ENCODE data around the gene YWHAB.

DNA sequence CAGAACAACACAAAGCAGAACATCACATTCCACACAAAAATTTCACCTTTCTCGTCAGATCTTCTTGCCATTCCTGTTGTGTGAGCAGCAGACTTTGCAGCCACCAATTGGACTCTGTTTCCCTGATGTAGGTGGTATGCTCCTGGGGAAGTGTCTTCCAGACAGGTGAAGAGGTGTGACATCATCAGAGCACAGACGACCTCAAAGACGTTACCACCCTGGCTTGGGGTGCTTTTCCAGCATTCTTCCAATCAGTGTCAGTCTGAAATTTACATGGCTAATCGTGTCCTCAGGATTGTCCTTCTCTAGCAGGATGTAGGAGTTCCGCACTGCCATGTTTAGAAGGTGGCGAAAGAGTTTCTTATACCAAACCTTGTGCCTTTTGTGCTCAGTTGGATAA is 43.5 kb upstream of the YWHAB start:
- no peak for TF ChIP-seq FOXM1 (IDR thresholded peaks at IDR 0.05; ENCODE audit: low read depth)
- no peak for TF ChIP-seq CHD2 (IDR thresholded peaks at IDR 0.05; ENCODE audit: low read length, partially characterized antibody)
- no peak for TF ChIP-seq RAD21 (IDR thresholded peaks at IDR 0.05; ENCODE audit: low read length)
- TF ChIP-seq, protein P1, sequence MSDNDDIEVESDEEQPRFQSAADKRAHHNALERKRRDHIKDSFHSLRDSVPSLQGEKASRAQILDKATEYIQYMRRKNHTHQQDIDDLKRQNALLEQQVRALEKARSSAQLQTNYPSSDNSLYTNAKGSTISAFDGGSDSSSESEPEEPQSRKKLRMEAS (IDR thresholded peaks at IDR 0.05; ENCODE audit: low read depth): no peak
- TF ChIP-seq EP300 (IDR thresholded peaks at IDR 0.05; ENCODE audit: borderline replicate concordance in 1 of 2, low read depth in 1 of 2, low read length in 1 of 2): no peak
- TF ChIP-seq, protein P2, sequence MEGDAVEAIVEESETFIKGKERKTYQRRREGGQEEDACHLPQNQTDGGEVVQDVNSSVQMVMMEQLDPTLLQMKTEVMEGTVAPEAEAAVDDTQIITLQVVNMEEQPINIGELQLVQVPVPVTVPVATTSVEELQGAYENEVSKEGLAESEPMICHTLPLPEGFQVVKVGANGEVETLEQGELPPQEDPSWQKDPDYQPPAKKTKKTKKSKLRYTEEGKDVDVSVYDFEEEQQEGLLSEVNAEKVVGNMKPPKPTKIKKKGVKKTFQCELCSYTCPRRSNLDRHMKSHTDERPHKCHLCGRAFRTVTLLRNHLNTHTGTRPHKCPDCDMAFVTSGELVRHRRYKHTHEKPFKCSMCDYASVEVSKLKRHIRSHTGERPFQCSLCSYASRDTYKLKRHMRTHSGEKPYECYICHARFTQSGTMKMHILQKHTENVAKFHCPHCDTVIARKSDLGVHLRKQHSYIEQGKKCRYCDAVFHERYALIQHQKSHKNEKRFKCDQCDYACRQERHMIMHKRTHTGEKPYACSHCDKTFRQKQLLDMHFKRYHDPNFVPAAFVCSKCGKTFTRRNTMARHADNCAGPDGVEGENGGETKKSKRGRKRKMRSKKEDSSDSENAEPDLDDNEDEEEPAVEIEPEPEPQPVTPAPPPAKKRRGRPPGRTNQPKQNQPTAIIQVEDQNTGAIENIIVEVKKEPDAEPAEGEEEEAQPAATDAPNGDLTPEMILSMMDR (IDR thresholded peaks at IDR 0.05): no peak
- TF ChIP-seq TEAD4 (IDR thresholded peaks at IDR 0.05; ENCODE audit: borderline replicate concordance, insufficient read depth): no peak
- TF ChIP-seq RFX5 (IDR thresholded peaks at IDR 0.05; ENCODE audit: low read length): no peak
- no peak for TF ChIP-seq SIN3A (IDR thresholded peaks at IDR 0.05; ENCODE audit: borderline replicate concordance, low read depth, low read length)
- TF ChIP-seq POLR2AphosphoS5 (IDR thresholded peaks at IDR 0.05; ENCODE audit: low read depth, low read length): no peak
- no peak for TF ChIP-seq JUND (IDR thresholded peaks at IDR 0.05)
- no peak for TF ChIP-seq YY1 (IDR thresholded peaks at IDR 0.05; ENCODE audit: low read depth)
- TF ChIP-seq, protein P3, sequence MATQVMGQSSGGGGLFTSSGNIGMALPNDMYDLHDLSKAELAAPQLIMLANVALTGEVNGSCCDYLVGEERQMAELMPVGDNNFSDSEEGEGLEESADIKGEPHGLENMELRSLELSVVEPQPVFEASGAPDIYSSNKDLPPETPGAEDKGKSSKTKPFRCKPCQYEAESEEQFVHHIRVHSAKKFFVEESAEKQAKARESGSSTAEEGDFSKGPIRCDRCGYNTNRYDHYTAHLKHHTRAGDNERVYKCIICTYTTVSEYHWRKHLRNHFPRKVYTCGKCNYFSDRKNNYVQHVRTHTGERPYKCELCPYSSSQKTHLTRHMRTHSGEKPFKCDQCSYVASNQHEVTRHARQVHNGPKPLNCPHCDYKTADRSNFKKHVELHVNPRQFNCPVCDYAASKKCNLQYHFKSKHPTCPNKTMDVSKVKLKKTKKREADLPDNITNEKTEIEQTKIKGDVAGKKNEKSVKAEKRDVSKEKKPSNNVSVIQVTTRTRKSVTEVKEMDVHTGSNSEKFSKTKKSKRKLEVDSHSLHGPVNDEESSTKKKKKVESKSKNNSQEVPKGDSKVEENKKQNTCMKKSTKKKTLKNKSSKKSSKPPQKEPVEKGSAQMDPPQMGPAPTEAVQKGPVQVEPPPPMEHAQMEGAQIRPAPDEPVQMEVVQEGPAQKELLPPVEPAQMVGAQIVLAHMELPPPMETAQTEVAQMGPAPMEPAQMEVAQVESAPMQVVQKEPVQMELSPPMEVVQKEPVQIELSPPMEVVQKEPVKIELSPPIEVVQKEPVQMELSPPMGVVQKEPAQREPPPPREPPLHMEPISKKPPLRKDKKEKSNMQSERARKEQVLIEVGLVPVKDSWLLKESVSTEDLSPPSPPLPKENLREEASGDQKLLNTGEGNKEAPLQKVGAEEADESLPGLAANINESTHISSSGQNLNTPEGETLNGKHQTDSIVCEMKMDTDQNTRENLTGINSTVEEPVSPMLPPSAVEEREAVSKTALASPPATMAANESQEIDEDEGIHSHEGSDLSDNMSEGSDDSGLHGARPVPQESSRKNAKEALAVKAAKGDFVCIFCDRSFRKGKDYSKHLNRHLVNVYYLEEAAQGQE (IDR thresholded peaks at IDR 0.05; ENCODE audit: low read depth, low read length): no peak

Measured in SK-N-SH (cell line).